ENCODE measurements around the gene ITPRIP. TPM values are rescaled to one million over a fixed set of nuclear protein-coding genes. Genes with fewer than 3 reads are reported as not detected.

The ITPRIP gene
- total RNA-seq, 1 experiment from 2014 or later, result 4.0 TPM

Other genes with a start within 250 kb of the ITPRIP start
- 12.0 and 13.3 TPM in 2 replicates for gene SFR1, start 216.3 kb downstream of the ITPRIP start, total RNA-seq (2014; rRNA removed; shearing (Covaris generic))
- 0.24 and 0.78 TPM in 2 replicates for gene CFAP43, start 106.1 kb downstream of the ITPRIP start, total RNA-seq (2014; rRNA removed; shearing (Covaris generic))
- 189 and 193 TPM in 2 replicates for gene GSTO1, start 83.6 kb downstream of the ITPRIP start, total RNA-seq (2014; rRNA removed; shearing (Covaris generic))
- 2.3 and 2.6 TPM in 2 replicates for gene GSTO2, start 69.3 kb downstream of the ITPRIP start, total RNA-seq (2014; rRNA removed; shearing (Covaris generic))
- 0.48 and 0.49 TPM in 2 replicates for gene CFAP58, start 15.4 kb upstream of the ITPRIP start, total RNA-seq (2014; rRNA removed; shearing (Covaris generic))

Measured in RPMI7951 (cell line).